HepG2 (cell line): Measurements from ENCODE around the gene AP1S3. TPM values are rescaled to one million over a fixed set of nuclear protein-coding genes. Genes with fewer than 3 reads are reported as not detected.
A peak's percentile ranks its signal among the peaks of the same experiment; 100 is the strongest.

Experiments
- ATAC-seq: fragments of 200-7000 bp; cut with Tn5 transposase; 3 replicates; pipeline ENCODE4 v1.9.1; 2020; ENCODE audit warnings: mild to moderate bottlenecking, moderate library complexity
- BruUV-seq: library from RNA; stranded (reverse); fragments of 400-500 nt; replicated peaks from 2 replicates; lab custom pipeline; 2021; lab: Mats Ljungman, UMichigan
- CTCF ChIA-PET: fragments of 300-600 bp; formaldehyde crosslinking; extraction: SDS; loops from one replicate; lab custom pipeline; 2021; ENCODE audit warnings: low total read pairs, inconsistent platforms, low intra/inter-chr PET ratio; lab: Yijun Ruan, JAX
- POLR2A ChIA-PET: fragments of 350-600 bp; sonication (Branson Sonifier 250); formaldehyde crosslinking; loops from one replicate; lab custom pipeline; 2020; ENCODE audit warnings: antibody characterized with exemption, inconsistent platforms; lab: Yijun Ruan, JAX
- DNase-seq: peaks from one replicate; pipeline ENCODE4 v3.0.0-alpha.2; 2015; ENCODE audit warnings: low spot score
- FAIRE-seq: peaks from 3 replicates; lab custom pipeline; 2011; peaks lifted over from hg19 to GRCh38; lab: Jason Lieb, UNC
- H2AFZ ChIP-seq: one replicate; pipeline ENCODE4 v1.6.1; 2011; ENCODE audit warnings: low read length, inconsistent platforms
- H3K27ac ChIP-seq: fragments of 300-600 bp; 3 replicates; pipeline ENCODE4 v1.8.0; 2011; ENCODE audit warnings: mixed run types, mild to moderate bottlenecking, mixed read lengths, low read length, inconsistent platforms; ENCODE audit not compliant: insufficient read depth; ENCODE audit errors: extremely low read length
- H3K27me3 ChIP-seq, 2 experiments: fragments of 200-600 bp in 1 of 2; 2 replicates in 1 of 2; 3 replicates in 1 of 2; pipeline versions ENCODE4 v1.6.0 to v1.8.0; 2011; ENCODE audit warnings: low read length in 2 of 2, mild to moderate bottlenecking in 2 of 2, moderate library complexity in 2 of 2, inconsistent platforms in 1 of 2; ENCODE audit not compliant: insufficient read depth in 2 of 2, control insufficient read depth in 1 of 2
- H3K36me3 ChIP-seq, 2 experiments: fragments of 200-600 bp in 1 of 2; replicated peaks in 1 of 2; 2 replicates in 1 of 2; 3 replicates in 1 of 2; pipeline versions ENCODE4 v1.5.1 to v1.8.0; 2011; ENCODE audit warnings: low read length in 2 of 2, inconsistent platforms in 1 of 2; ENCODE audit not compliant: insufficient read depth in 2 of 2, control insufficient read depth in 1 of 2
- H3K4me1 ChIP-seq: 2 replicates; pipeline ENCODE4 v1.5.1; 2012; ENCODE audit warnings: low read length, inconsistent platforms; ENCODE audit not compliant: insufficient read depth
- H3K4me2 ChIP-seq: 2 replicates; pipeline ENCODE4 v1.6.0; 2011; ENCODE audit warnings: low read depth, low read length, inconsistent platforms
- H3K4me3 ChIP-seq, 3 experiments: fragments of 200-600 bp in 1 of 3; sonication (generic), shearing (Covaris generic) in 1 of 3; replicated peaks in 1 of 3; 2 replicates each; pipeline ENCODE4 v1.5.1; 2011 to 2016; ENCODE audit warnings: low read length in 3 of 3, inconsistent platforms in 2 of 3, low read depth in 2 of 3, mild to moderate bottlenecking in 2 of 3, control low read depth in 1 of 3, mixed read lengths in 1 of 3; ENCODE audit not compliant: insufficient read depth in 1 of 3
- H3K79me2 ChIP-seq: one replicate; pipeline ENCODE4 v1.6.1; 2011; ENCODE audit warnings: low read length, inconsistent platforms; ENCODE audit not compliant: insufficient read depth
- H3K9ac ChIP-seq: 2 replicates; pipeline ENCODE4 v1.6.0; 2011; ENCODE audit warnings: mild to moderate bottlenecking, low read depth, low read length, inconsistent platforms; ENCODE audit not compliant: insufficient read depth
- H3K9me3 ChIP-seq: 2 replicates; pipeline ENCODE4 v1.5.1; 2012; ENCODE audit warnings: mild to moderate bottlenecking, low read length
- H4K20me1 ChIP-seq: 2 replicates; pipeline ENCODE4 v1.6.0; 2011; ENCODE audit warnings: inconsistent platforms, mild to moderate bottlenecking, low read length, moderate library complexity; ENCODE audit not compliant: insufficient read depth
- ATF7 ChIP-seq, 2 experiments: fragments of 450-650 bp in 1 of 2; sonication (generic) in 1 of 2; formaldehyde crosslinking in 1 of 2; IDR thresholded peaks; 2 replicates each; pipeline versions ENCODE4 v1.4.0 to v1.6.1; 2016 to 2020; ENCODE audit warnings: antibody characterized with exemption in 1 of 2, mild to moderate bottlenecking in 1 of 2, missing genetic modification reagents in 1 of 2
- FOSL2 ChIP-seq: sonication (generic); formaldehyde crosslinking; IDR thresholded peaks from 2 replicates; pipeline ENCODE4 v1.4.0; 2020; ENCODE audit warnings: missing genetic modification reagents
- HOXA7 ChIP-seq: sonication (generic); formaldehyde crosslinking; IDR thresholded peaks from 2 replicates; pipeline ENCODE4 v1.8.1; 2022; ENCODE audit warnings: mild to moderate bottlenecking, missing genetic modification reagents, moderate library complexity
- LCORL ChIP-seq, 2 experiments: fragments of 450-650 bp in 1 of 2; sonication (generic) in 1 of 2; formaldehyde crosslinking in 1 of 2; IDR thresholded peaks; 2 replicates each; pipeline versions ENCODE4 v1.5.0 to v1.6.1; 2017 to 2020; ENCODE audit warnings: antibody characterized with exemption in 1 of 2, missing genetic modification reagents in 1 of 2
- PAXIP1 ChIP-seq: sonication (generic); formaldehyde crosslinking; conservative IDR thresholded peaks from 2 replicates; pipeline ENCODE4 v1.4.0; 2020; ENCODE audit warnings: mild to moderate bottlenecking, missing genetic modification reagents, moderate library complexity
- PPARG ChIP-seq: conservative IDR thresholded peaks from 2 replicates; pipeline ENCODE4 v1.6.1; 2016; ENCODE audit warnings: missing biosample characterization, missing genetic modification reagents
- RXRA ChIP-seq: sonication (generic); formaldehyde crosslinking; IDR thresholded peaks from 2 replicates; pipeline ENCODE4 v1.5.1; 2020; ENCODE audit warnings: missing genetic modification reagents
- SAP130 ChIP-seq: IDR thresholded peaks from 2 replicates; pipeline ENCODE4 v1.6.1; 2016; ENCODE audit warnings: low read depth
- ZNF138 ChIP-seq: sonication (generic); formaldehyde crosslinking; IDR thresholded peaks from 2 replicates; pipeline ENCODE4 v1.5.0; 2020; ENCODE audit warnings: mild to moderate bottlenecking, low read depth, missing genetic modification reagents
- ZNF766 ChIP-seq: sonication (generic); formaldehyde crosslinking; IDR thresholded peaks from 2 replicates; pipeline ENCODE4 v1.5.0; 2020; ENCODE audit warnings: missing genetic modification reagents, borderline replicate concordance
- WGBS: methylation state at CpG from one replicate; pipeline ENCODE4 v1.1.6; 2017; ENCODE audit warnings: low lambda C conversion rate; 5-methylcytosine and 5-hydroxymethylcytosine counted together
- in situ Hi-C: cut with HindIII; loops from 2 replicates; pipeline ENCODE4 v1.10.0; 2017; ENCODE audit warnings: low pct_unique_long_range_greater_than_20kb; ENCODE audit not compliant: extremely low pct_ligation_motif_present
- intact Hi-C: fragments of 100-400 bp; cut with micrococcal nuclease; formaldehyde crosslinking; loops from one replicate; pipeline ENCODE4 v1.10.0; 2022; ENCODE audit not compliant: unreplicated experiment
- polyA plus RNA-seq, 8 experiments: library from polyadenylated mRNA; depleted of rRNA in 3 of 8; stranded (reverse) in 7 of 8; unstranded in 1 of 8; fragments of >200 nt; fragmentation: Illumina TruSeq in 4 of 8; extraction: Trizol in 4 of 8; gene quantifications; 2 replicates each; pipeline versions ENCODE4 v1.2.1 to v1.2.3, GENCODE V29; 2011 to 2016; ENCODE audit warnings: low read depth in 4 of 8, missing spikeins in 1 of 8, mixed read lengths in 1 of 8; ENCODE audit not compliant: insufficient read depth in 1 of 8
- total RNA-seq, 5 experiments: library from RNA; depleted of rRNA; stranded (reverse); fragments of >200 nt; fragmentation: Illumina TruSeq; extraction: Trizol; gene quantifications; 2 replicates each; pipeline ENCODE4 v1.2.3, GENCODE V29; 2016; ENCODE audit warnings: low read depth in 1 of 5
- TF ChIP-seq, protein P1 (sequence below): sonication (generic); formaldehyde crosslinking; conservative IDR thresholded peaks from 2 replicates; pipeline ENCODE4 v1.8.0; 2022; ENCODE audit warnings: low read depth, missing genetic modification reagents

AP1S3 gene
- total and polyA plus RNA-seq, 2 of the 13 experiments (the other 11 are each of a cell fraction or from before 2014, with no cell fraction given) = 3.0 to 16.3 TPM

DNA sequence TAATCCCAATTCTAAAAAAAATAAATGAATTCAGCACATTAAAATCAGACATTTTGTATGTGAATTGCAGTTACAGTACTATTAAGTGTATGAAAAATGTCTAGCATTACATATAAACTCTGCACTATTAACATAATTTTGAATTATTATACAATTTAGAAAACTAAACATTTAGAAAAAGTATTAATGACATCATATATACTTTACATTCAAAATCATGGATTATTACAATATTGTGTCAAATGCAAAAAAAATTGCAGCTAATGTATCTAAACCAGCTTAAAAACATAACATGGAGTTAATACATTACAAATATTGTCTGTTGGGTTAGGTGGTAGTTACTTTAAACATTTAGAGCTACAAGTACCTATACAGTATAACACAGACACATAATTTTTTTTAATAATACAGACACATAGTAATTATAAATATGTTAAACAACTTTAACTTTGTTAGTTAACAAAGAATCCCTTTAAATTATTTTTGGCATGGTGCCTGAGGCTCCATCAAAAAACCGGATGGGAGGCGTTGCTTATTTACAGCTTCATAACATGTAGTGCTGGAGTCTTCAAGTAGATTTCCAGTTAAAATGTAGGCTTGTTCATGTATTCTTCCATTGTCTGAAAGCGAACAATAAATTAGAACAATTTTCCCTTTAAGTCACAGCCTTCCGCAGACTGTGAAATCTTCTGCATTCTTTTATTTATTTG lies 79.1 kb downstream of the AP1S3 start:
- H3K9ac ChIP-seq = no peak overlapping the region
- no peak overlapping the region for H3K4me2 ChIP-seq
- CTCF ChIA-PET = no interaction called here
- no peak overlapping the region for H3K4me3 ChIP-seq
- no peak for DNase-seq
- no peaks in the 10 kb centered on the region for H3K36me3 ChIP-seq
- POLR2A ChIA-PET = no interaction called here
- ATAC-seq = no peak
- no peak overlapping the region for H3K27ac ChIP-seq
- H2AFZ ChIP-seq = no peak overlapping the region
- no TSS peak for BruUV-seq
- no peaks in the 10 kb centered on the region for H3K27me3 ChIP-seq
- H3K9me3 ChIP-seq = no peaks in the 10 kb centered on the region
- 96% methylated on average over 4 of the region's 4 CpGs for WGBS
- TF ChIP-seq RXRA (CRISPR knock-in tag) (no peak), ATF7 (IDR thresholded peaks at IDR 0.05) (peak; percentile 81), ATF7 (CRISPR knock-in tag; IDR thresholded peaks at IDR 0.05) (no peak), PPARG (CRISPR knock-in tag) (no peak)
- TF ChIP-seq, all 625 proteins: peak for 1
- Histone ChIP-seq H3K79me2 (no peaks in the 10 kb centered on the region), H4K20me1 (no peaks in the 10 kb centered on the region), H3K4me1 (peaks cover 54% of the 10 kb centered on the region)
- FAIRE-seq = no peak
- intact Hi-C loops (loop anchor here (2.0 kb wide), 1 partner anchor 65 kb away; no protein-coding TSS in a partner anchor), in situ Hi-C loops (no loop called here)

DNA sequence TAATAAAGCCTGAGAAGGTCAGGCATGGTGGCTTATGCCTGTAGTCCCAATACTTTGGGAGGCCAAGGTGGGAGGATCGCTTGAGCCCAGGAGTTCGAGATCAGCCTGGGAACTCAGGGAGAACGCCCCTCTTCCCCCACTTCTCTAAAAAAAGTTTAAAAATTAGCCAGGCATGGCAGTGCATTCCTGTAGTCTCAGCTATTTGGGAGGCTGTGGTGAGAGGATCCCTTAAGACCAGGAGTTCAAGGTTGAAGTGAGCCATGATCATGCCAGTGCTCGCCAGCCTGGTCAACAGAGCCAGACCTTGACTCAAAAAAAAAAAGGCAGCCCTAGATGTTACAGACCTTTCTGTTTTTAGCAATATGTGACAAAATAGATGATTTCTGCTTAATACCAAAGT lies 83.4 kb downstream of the AP1S3 start:
- no peaks in the 10 kb centered on the region for H3K9me3 ChIP-seq
- no peak overlapping the region for H3K27ac ChIP-seq
- H3K4me1 ChIP-seq = peaks cover 17% of the 10 kb centered on the region
- WGBS = 27% methylated on average over 4 of the region's 4 CpGs
- no peaks in the 10 kb centered on the region for H3K36me3 ChIP-seq
- intact Hi-C loops (no loop called here), in situ Hi-C loops (no loop called here)
- CTCF ChIA-PET = no interaction called here
- H3K4me2 ChIP-seq = peak overlapping the region; percentile 8; the same call in 1 of the 2 replicates
- BruUV-seq = no TSS peak
- H3K4me3 ChIP-seq = no peak overlapping the region
- H2AFZ ChIP-seq = no peak overlapping the region
- no peaks in the 10 kb centered on the region for H3K79me2 ChIP-seq
- POLR2A ChIA-PET = no interaction called here
- DNase-seq (peak; percentile 66), ATAC-seq (peak; percentile 96), FAIRE-seq (peak; percentile 18)
- H3K9ac ChIP-seq = no peak overlapping the region
- H3K27me3 ChIP-seq = no peaks in the 10 kb centered on the region
- no peaks in the 10 kb centered on the region for H4K20me1 ChIP-seq
- no peak for TF ChIP-seq ZNF138 (CRISPR knock-in tag)
- peak; percentile 45; the same call in 1 of the 2 replicates for TF ChIP-seq PAXIP1 (CRISPR knock-in tag)
- no peak for TF ChIP-seq ZNF766
- 0 out of 2 replicates have a peak, but pooled peaks have one; percentile 10 for TF ChIP-seq SAP130 (CRISPR knock-in tag)
- TF ChIP-seq, protein P1, sequence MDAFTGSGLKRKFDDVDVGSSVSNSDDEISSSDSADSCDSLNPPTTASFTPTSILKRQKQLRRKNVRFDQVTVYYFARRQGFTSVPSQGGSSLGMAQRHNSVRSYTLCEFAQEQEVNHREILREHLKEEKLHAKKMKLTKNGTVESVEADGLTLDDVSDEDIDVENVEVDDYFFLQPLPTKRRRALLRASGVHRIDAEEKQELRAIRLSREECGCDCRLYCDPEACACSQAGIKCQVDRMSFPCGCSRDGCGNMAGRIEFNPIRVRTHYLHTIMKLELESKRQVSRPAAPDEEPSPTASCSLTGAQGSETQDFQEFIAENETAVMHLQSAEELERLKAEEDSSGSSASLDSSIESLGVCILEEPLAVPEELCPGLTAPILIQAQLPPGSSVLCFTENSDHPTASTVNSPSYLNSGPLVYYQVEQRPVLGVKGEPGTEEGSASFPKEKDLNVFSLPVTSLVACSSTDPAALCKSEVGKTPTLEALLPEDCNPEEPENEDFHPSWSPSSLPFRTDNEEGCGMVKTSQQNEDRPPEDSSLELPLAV (CRISPR knock-in tag) = no peak
- peak; percentile 31; the same call in 1 of the 2 replicates for TF ChIP-seq FOSL2 (CRISPR knock-in tag)
- TF ChIP-seq HOXA7 (CRISPR knock-in tag) = no peak
- TF ChIP-seq LCORL (IDR thresholded peaks at IDR 0.05) = no peak
- TF ChIP-seq LCORL (CRISPR knock-in tag; IDR thresholded peaks at IDR 0.05) = peak; percentile 54; the same call in 1 of the 2 replicates
